GM19328 (cell line): ENCODE results near the gene TENT5C.

Source experiments
- ATAC-seq: cut with Tn5 transposase; IDR thresholded peaks from one replicate; pipeline ENCODE4 v1.9.1; 2021; ENCODE audit warnings: mild to moderate bottlenecking, moderate library complexity; ENCODE audit not compliant: unreplicated experiment

TENT5C gene

DNA sequence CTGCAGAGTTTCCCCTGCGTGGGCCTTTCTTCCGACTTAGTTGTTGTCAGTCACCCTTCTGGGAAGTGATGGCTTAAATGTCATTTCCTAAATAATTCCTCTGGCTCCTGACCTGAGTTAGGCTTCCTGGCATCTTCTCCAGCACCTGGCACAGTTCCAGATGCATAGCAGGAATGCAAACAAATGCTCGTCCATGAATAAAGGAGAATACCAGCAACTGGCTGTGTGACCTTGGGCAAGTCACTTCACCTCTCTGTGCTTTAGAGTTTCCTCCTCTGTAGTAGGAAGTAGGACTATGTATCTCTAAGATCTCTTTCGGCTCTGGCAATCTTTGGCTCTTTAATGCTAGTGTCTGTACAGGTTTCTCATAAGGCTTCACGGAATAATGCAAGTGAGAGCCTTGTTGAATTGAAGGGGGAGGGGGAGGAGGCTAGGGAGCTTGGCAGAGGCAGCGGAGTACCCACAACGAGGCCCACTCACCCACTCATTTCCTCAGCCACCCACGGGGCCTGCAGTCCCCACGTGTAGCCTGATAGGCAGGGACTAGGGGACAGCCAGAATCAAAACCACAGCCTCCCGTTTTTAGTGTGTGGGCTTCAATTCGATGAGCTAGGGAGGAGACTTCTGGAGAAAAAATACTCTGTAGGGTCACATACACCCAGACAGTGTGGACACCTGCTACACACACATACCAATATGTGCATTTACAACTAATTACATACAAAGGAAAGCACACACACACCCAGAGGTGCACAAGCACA lies 48.1 kb downstream of the TENT5C start:
- ATAC-seq = peak; percentile 16

DNA sequence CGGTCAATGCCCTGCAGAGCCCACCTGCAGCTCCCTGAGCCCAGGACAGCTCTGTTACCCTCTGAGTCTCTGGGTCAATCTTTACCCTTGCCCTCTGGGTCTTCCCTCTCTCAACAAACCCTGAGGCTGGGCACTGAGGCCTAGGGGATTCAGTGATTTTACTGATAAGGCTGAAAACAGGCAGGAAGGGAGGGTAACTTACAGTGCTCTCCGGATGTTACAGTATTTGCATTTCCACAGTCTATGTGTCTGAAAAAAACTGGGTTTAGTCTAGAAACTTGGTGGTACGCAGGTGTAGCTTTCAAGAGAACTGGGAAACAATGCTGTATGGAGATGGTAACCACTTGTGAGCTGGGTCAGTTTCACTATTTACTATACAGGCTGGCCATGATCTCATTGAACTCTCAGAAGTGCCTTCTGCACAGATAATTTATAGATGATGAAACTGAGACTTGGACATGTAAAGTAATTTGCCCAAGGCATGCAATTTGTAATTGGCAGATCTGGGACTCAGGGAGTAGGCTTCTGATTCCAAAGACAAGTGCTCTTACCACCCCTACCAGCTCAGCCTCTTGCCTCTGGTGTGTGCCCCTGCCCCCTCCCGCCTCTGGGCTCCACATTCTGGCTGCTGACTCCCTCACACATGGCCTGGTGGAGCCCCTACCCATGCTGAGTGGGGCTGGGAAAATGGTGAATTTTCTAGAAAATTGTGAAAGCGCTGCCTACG lies 48.8 kb downstream of the TENT5C start:
- ATAC-seq = peak; percentile 61

DNA sequence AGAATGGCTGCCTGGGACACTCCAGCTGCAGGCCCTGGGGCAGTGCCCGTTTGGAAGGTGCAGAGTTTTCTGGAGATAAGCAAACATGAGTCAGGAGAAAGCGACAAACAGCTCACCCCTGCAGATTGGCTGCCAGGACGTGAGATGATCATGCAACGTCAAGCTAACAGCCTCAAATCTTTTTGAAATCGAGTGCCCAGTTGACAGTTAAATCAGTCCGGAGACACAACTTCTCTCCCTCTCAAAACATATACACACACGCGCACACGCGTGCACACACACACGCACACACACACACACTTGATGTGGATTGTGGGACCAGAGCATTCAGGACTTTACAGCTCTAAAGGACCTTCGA lies 49.4 kb downstream of the TENT5C start:
- ATAC-seq = no peak

DNA sequence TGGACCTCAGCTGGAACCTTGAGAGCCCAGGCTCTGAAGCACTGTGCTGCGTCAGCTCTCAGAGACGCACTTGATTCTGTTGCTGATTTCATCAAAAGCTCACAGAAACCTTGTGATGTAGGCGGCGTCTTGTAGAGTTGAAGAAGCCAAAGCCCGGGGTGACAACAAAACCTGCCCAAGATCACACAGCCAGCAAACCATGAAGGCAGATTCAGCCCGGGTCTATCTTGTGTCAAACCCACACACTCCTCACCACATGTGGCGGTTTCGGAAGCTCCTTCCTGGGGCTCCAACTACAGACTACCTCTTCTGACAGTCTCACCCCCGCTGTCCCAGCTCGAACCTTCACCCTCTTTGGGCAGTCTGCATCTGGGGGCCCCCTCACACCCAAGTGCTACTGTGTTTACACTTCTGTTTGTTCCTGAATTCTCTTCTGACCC lies 50.4 kb downstream of the TENT5C start:
- ATAC-seq = peak; percentile 51

DNA sequence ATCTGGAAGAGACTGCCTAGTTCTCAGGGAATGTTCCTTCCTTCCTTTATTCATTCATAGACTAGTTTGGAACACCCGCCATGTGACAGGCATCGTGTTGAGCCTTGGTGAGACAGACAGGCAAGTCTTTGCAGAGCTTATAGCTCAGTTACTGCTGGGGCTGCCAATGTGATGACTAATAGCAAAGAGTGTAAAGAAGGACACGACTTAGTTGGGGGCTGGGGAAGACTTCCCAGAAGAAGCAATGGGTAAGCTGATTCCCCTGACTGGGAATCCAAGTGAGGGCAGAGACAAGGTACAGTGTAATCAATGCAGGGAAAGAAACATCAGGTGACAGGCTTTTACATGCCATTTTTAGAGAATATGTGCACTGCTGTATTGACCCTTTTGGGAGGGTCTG lies 51.2 kb downstream of the TENT5C start:
- no peak for ATAC-seq

DNA sequence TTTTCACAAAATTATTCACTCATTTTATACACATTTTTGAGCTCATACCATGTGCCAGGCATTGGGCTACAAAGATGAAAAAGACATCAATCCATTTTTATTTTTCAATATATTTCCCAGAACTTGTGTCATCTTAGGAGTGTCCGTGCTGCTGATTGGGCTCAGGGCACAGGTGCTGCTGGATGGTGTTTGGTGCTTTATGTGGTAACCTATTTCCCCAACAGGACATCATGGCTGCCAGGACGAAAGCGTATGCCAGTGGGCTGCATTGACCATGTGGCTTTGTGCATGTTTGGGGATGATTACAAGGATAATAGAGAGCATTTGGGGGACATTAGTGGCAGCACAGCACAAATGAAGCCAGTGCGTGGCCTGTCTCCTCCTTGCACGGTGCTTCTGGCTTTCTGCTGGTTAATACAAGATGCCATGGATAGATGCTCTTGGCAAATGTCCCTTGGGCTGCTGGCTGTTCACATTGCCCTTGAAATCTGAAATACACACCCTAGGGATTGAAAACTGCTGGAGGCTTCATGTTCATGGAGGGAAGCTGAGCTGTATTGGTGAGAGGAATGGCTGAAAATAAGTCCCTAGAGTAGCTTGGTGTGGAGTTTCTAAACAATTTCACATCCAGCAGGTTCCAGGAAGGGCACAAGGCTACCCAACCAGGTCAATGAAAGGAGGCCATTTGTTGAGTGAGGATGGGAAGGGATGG lies 52.3 kb downstream of the TENT5C start:
- no peak for ATAC-seq

DNA sequence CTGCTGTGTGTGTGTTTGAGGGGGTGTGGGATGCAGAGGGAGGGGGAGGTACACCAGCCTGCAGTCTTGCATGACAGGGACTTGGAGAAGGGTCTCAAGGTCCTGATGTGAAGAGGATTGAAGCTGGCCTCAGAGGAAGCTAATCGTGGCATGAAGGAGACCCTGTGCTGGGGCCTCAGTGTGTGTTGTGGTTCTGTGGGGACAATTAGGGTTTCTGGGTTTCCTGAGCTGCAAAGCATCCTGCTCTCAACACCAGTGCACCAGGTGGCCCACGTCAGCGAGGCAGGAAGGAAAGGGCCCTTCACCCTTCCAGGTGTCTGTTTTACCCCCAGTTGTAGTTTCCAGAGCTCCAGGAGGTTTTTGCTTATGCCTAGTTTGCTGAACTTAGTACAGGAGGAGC lies 52.8 kb downstream of the TENT5C start:
- no peak for ATAC-seq

DNA sequence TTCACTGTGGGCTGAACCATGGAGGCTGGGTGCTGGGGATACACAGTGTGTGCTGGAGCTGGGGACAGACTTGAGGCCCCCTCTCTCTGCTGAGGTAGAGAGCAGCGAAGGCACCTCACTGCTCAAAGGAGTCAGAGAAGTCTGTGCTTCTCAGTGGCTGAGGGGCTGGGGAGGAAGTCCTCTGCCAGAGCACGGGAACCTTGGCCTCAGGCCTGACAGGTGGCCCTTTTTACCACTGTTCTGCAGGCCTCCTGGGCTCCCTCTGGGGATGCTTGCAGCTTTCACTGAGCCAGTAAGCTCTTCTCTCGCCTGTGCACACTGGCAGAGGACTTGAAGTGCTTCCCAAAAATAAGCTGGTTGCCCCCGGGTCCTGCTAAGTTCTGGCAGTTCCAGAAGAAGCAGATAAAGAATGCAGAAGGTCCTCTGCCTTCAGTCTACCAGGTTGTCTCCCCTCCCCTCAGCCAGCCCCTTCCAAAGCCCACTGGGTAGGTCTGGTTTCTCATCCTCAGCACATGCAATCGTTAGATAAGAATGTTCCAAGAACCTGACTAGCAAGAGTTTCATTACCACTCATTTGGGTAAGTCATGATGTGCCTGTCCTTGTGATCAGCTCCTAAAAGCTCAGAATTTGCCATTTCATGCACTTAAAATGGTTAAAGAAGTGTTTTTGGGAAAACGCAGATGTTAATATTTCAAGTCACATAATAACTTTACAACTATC lies 53.9 kb downstream of the TENT5C start:
- no peak for ATAC-seq

DNA sequence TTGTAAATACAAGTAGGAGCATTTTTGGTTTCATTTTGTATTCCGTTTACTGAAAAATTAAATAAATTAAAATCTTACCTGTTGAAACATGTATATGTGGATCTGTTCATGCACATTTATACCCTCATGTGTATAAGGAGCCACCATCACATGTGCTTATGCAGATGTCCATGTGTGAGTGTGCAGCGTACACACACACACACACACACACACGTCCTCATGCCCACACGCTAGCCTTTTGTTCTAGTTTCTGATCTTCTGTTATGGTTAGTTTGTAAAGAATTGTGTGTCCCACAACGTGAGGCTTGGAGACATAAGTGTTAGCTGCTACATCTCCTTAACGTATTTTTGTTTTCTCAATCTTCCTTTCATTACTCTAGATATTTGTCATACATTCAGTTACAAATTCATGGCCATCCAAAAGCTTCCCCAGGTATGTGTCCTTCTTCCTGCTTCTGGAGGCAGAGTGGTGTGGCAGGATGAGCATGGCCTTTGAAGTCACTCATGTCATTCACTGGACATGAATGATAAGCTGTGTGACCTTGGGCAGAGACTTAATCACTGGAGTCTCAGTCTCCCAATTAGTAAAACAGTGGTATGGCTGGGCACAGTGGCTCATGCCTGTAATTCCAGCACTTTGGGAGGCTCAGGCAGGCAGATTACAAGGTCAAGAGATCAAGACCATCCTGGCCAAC lies 54.6 kb downstream of the TENT5C start:
- ATAC-seq = no peak

DNA sequence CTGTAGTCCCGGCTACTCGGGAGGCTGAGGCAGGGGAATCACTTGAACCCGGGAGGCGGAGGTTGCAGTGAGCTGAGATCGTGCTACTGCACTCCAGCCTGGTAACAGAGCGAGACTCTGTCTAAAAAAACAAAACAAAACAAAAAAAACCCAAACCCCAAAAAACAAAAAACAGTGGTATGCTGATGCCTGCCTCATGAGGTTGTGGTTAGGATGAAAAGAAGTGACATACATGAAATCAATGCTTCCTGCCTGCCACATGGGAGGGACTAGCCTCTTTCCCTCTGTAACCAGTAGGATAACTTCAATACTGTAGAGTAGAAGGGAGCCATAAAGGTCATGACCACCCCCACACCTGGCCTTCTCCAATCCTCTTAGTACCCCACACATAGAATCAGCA lies 55.2 kb downstream of the TENT5C start:
- ATAC-seq = no peak

DNA sequence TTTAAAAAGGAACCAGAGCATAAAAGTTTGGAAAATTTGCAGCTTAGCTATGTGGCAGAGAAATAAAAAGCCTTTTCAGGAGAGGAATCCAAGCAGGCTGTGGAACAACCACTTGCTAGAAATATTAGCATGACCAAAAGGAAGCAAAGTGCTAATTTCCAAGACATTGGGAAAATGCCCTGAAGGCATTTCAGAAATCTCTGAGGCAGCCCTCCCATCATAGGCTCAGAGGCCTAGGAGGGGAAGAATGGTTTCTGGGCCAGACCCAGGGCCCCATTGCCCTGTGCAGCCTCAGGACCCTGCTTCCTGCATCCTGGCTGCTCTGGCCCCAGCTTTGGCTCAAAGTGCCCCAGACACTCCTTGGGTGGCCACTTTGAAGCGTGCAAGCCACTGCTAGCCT lies 56.8 kb downstream of the TENT5C start:
- ATAC-seq = no peak

DNA sequence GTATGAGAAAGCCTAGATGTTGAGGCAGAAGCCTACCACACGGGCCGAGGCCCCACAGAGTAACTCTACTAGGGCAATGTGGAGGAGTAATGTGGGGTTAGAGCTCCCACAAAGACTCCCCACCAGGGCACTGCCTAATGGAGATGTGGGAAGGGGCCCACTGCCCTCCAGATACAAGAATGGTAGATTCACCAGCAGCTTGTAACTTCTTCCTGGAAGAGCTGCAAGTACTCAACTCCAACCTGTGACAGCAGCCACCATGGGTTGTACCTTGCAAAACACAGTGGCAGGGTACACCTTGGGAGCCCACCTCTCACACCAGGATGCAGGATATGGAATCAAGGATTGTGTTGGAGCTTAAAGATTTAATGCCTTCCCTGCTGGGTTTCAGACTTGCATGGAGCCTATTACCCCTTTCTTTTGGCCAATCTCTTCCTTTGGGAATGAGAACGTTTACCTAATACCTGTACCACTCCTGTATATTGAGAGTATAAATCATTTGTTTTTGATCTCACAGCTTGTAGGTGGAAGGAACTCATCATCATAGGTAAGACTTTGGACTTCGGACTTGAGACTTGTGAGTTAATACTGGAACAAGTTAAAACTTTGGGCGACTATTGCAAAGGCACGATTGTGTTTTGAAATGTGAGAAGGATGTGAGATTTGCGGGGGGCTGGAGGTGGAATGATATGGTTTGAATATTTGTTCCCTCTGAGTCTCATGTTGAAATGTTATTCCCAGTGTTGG lies 57.5 kb downstream of the TENT5C start:
- no peak for ATAC-seq

DNA sequence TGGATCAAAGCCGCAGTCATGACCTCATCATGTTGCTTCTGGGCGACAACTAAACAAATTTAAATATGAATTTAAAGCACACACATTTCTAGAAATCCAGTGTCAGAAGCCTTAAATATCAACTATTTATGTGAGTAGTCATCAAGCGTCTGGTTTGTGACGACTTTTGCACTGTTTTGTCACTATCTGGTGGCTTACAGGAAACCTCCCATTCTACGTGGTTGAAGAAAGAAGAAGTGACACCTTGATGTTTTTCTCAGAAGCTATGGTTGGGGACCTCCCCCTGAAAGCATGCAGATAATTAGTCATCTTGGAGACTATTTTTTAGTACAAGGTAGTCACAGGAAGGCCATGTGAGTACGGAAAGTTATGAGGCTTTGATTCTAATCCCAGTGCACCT lies 58.5 kb downstream of the TENT5C start:
- ATAC-seq = peak; percentile 98

DNA sequence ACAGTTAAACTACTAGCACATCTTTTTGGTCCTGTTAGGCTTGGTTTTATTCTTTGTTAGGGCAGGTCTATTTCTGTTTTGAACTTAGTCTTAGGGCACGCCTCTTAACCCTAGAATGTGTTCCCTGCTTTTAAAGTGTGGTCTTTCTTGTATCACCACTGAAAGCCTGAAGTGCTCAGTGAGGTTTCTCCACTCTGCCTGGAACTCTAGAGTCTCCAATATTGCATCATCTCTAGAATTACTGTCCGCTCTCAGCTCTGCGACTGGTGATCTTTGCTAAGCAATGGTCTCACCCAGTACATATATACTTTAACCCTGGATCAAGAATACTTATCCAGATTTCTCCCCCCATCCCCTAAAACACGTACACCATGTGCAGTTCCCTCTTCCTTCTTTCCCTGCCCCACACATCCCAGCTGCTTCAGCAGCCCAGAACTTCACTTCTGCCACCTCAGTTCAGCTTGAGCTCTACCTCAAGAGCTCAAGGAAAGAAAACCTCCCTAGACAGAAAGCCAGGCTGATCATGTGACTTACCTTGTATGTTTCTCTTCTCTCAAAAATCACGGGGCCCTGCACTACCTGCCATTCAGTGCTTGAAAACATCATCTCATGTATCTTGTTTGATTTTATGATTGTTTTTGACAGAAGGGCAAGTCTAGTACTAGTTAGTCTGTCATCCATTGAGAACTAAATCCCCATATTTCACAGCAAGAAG lies 59.9 kb downstream of the TENT5C start:
- no peak for ATAC-seq

DNA sequence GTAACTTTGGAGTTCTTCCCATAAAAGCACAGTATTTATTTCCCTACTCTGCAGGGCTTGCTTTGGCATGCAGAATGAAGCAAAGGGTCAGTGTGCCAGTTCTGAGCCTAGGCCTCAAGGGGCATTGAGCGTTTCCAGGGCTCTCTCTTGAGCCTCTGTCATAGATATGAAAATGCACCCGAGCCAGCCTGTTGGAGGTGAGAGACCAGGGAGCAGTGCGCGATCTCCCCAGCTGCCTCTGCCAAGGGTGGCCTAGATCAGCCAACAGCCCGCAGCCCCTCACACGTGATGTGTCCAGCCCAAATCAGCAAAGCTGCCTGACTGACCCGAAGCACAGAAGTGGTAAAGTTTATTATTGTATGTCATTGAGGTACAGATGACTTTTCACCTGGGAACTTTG lies 63.7 kb downstream of the TENT5C start:
- no peak for ATAC-seq

DNA sequence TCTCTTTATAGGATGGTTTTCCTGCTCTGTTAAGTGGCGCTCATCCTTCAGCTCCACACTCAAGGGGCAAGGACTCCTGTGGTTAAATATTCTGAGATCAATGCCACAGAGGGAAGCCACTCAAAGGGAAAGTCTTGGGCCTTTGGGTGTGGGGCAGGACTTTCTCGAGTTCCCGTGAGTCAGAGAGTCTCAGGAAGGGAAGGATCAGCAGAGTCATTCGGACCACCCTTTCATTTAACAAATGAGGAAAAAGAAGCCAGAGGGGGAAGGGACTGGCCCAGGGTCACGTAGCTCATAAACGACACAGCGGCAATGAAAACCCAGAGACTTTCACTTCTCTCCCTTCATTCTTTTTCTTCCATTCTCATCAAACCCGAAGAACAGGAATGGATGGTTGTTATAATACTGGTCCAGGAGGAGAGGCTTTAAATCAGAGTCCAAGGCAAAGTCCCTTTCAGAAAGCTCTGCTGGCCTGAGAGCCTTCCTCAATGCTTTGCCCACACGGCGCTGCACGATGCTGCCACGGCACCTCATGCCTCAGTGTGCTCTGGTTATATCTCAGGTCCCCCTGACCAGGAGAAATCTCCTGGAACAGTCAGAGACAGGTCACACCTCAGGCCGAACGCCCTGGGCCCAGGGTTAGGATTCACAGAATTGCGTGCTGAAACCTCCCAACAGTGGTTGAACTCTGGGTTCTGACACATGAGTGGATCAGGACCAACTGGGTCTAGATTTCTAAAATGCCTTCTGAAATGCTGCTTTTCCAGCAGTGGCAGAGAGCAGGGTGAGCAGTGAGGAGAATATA lies 65.3 kb downstream of the TENT5C start:
- ATAC-seq = no peak

DNA sequence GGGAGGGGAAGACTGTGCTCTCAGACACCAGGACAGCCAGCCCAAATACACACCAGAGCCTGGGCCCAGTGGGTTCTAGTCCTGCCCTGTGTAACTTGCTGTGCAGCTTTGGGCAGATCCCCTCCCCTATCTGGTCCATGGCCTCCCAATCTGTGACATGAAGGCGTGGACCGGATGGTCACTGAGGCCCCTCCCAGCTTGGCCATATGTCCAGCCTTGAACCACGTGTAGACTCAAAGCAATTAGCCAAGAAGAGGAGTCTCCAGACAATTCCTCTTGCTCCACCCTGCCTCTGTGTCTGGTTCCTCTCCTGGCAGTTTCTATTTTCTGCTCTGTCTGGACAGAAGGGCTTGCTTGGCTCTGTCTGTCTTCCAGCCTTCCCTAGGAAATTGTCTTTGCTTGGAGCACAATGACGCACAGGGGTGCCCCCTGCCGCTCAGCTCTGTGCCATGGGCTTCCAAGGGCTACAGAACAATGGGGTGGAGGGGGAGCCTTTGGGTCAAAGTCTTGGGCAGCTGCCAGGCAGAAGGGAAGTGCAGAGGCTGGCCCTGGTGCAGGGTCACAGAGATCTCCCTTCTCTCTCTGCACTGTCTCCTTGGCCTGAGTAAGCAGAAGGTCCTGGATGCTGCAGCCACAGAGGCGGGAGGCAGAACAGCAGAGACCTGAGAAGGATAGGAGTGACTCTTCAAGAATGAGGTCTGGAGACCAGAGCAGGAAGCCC lies 66.1 kb downstream of the TENT5C start:
- no peak for ATAC-seq

DNA sequence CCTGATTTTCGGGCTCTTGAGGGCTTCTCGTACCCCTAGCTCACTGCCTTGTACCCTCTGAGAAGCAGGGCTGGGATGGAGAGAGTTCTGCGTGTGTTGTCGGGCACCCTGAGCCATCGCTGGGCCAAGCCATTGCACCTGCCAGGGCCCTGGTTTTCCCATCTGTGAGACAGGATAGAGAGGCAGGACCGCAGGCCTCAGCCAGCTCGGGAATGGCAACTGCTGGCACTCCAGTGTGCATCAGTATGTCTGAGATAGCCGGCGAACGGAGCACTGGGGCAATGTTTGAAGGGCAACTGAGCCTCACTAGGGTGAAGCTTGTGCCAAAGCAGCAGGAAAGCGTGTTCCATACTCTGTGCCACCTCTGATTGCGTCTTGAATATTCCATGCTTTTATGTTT lies 66.9 kb downstream of the TENT5C start:
- ATAC-seq = no peak
